Suprapubic skin (tissue), 4 donors: ENCODE results near the gene PPIH.

Source experiments
- EP300 ChIP-seq: sonication (generic); formaldehyde crosslinking; IDR thresholded peaks from one replicate; pipeline ENCODE4 v1.6.1; 2017; ENCODE audit warnings: antibody characterized with exemption
- POLR2A ChIP-seq, 2 donors: fragments of 450-650 bp; IDR thresholded peaks; one replicate each; pipeline ENCODE4 v1.6.1; 2017; ENCODE audit warnings: antibody characterized with exemption in 2 of 2, mild to moderate bottlenecking in 2 of 2, moderate library complexity in 2 of 2
- POLR2AphosphoS5 ChIP-seq, 3 donors: sonication (generic); formaldehyde crosslinking; IDR thresholded peaks; one replicate each; pipeline ENCODE4 v1.6.1; 2017; ENCODE audit warnings: antibody characterized with exemption in 3 of 3
- TF ChIP-seq, protein P1 (sequence below), 2 donors: fragments of 200-600 bp in 1 of 2; fragments of 450-650 bp in 1 of 2; sonication (generic) in 1 of 2; IDR thresholded peaks; one replicate each; pipeline ENCODE4 v1.5.1; 2016 to 2019; ENCODE audit warnings: antibody characterized with exemption in 2 of 2, mild to moderate bottlenecking in 1 of 2, moderate library complexity in 1 of 2

- TF ChIP-seq POLR2A (IDR thresholded peaks at IDR 0.05) (no peak), EP300 (no peak), POLR2AphosphoS5 (IDR thresholded peaks at IDR 0.05) (peak in 1 of 3 donors; percentile 73)
- TF ChIP-seq, protein P1, sequence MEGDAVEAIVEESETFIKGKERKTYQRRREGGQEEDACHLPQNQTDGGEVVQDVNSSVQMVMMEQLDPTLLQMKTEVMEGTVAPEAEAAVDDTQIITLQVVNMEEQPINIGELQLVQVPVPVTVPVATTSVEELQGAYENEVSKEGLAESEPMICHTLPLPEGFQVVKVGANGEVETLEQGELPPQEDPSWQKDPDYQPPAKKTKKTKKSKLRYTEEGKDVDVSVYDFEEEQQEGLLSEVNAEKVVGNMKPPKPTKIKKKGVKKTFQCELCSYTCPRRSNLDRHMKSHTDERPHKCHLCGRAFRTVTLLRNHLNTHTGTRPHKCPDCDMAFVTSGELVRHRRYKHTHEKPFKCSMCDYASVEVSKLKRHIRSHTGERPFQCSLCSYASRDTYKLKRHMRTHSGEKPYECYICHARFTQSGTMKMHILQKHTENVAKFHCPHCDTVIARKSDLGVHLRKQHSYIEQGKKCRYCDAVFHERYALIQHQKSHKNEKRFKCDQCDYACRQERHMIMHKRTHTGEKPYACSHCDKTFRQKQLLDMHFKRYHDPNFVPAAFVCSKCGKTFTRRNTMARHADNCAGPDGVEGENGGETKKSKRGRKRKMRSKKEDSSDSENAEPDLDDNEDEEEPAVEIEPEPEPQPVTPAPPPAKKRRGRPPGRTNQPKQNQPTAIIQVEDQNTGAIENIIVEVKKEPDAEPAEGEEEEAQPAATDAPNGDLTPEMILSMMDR (IDR thresholded peaks at IDR 0.05) = peak in 1 of 2 donors; percentile 34
Measured at GRCh38 chr1:42657981-42658876, at the start of gene PPIH.
